ENCODE data around the gene OR12D2. TPM values are rescaled to one million over a fixed set of nuclear protein-coding genes. Genes with fewer than 3 reads are reported as not detected.
"Not testable (repeated sequence)": the region's sequence is repeated elsewhere in the genome, so short reads cannot be mapped to it uniquely, and the experiment has no call there.

Gene OR12D2
- total RNA-seq, 1 donor from 2014 or later, result not detected

- Histone ChIP-seq H3K9me3 (no peaks in the 10 kb centered on the region), H3K36me3 (no peaks in the 10 kb centered on the region), H3K27me3 (ENCODE audit: low read depth) (no peaks in the 10 kb centered on the region), H3K27ac (no peak overlapping the region), H3K4me3 (no peak overlapping the region), H3K4me1 (no peaks in the 10 kb centered on the region)
- DNase-seq (no peak), ATAC-seq (no peak)
- intact Hi-C loops (cut with DNase I), result no loop called here
- TF ChIP-seq, protein P1, sequence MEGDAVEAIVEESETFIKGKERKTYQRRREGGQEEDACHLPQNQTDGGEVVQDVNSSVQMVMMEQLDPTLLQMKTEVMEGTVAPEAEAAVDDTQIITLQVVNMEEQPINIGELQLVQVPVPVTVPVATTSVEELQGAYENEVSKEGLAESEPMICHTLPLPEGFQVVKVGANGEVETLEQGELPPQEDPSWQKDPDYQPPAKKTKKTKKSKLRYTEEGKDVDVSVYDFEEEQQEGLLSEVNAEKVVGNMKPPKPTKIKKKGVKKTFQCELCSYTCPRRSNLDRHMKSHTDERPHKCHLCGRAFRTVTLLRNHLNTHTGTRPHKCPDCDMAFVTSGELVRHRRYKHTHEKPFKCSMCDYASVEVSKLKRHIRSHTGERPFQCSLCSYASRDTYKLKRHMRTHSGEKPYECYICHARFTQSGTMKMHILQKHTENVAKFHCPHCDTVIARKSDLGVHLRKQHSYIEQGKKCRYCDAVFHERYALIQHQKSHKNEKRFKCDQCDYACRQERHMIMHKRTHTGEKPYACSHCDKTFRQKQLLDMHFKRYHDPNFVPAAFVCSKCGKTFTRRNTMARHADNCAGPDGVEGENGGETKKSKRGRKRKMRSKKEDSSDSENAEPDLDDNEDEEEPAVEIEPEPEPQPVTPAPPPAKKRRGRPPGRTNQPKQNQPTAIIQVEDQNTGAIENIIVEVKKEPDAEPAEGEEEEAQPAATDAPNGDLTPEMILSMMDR (IDR thresholded peaks at IDR 0.05), result no peak
These were observed 28.7 kb downstream of the OR12D2 start for GRCh38 chr6:29424168-29424567.

GRCh38 chr6:29424575-29424974 is 29.1 kb downstream of the OR12D2 start:
- Histone ChIP-seq H3K36me3 (no peaks in the 10 kb centered on the region), H3K4me1 (no peaks in the 10 kb centered on the region), H3K4me3 (no peak overlapping the region), H3K9me3 (no peaks in the 10 kb centered on the region), H3K27me3 (ENCODE audit: low read depth) (no peaks in the 10 kb centered on the region), H3K27ac (no peak overlapping the region)
- DNase-seq (no peak), ATAC-seq (no peak)
- TF ChIP-seq, protein P1 (IDR thresholded peaks at IDR 0.05), result no peak
- intact Hi-C loops (cut with DNase I), result no loop called here

- Histone ChIP-seq H3K4me1 (no peaks in the 10 kb centered on the region), H3K36me3 (no peaks in the 10 kb centered on the region), H3K27ac (no peak overlapping the region), H3K4me3 (no peak overlapping the region), H3K27me3 (ENCODE audit: low read depth) (no peaks in the 10 kb centered on the region), H3K9me3 (no peaks in the 10 kb centered on the region)
- ATAC-seq (no peak), DNase-seq (no peak)
- TF ChIP-seq, protein P1 (IDR thresholded peaks at IDR 0.05), result no peak
- intact Hi-C loops (cut with DNase I), result no loop called here
These were observed 29.6 kb downstream of the OR12D2 start for GRCh38 chr6:29425075-29425474.

DNA sequence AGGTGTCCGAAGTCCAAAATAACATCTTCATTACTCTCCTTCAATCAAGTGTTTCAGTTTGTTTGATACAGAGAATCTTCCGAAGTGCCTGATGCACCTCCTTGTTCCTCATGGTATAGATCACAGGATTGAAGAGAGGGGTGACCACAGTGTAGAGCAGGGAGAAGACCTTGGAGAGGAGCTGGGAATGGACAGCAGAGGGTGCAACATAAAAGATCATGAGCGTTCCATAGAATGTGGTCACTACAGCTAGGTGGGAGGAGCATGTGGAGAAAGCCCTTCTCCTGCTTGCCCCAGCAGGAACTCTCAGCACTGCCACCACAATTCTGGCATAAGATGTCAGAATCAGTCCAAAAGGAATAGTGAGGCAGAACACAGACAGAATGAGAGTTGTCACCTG is 31.2 kb downstream of the OR12D2 start:
- no peak overlapping the region for H3K27ac ChIP-seq
- no peaks in the 10 kb centered on the region for H3K9me3 ChIP-seq
- no peaks in the 10 kb centered on the region for H3K4me1 ChIP-seq
- no peak overlapping the region for H3K4me3 ChIP-seq
- no peaks in the 10 kb centered on the region for H3K27me3 ChIP-seq (ENCODE audit: low read depth)
- intact Hi-C loops (cut with DNase I), result no loop called here
- no peaks in the 10 kb centered on the region for H3K36me3 ChIP-seq
- ATAC-seq, result no peak
- TF ChIP-seq, protein P1 (IDR thresholded peaks at IDR 0.05), result no peak
- no peak for DNase-seq

- ATAC-seq; H3K36me3 ChIP-seq; H3K4me1 ChIP-seq; H3K4me3 ChIP-seq; H3K27ac ChIP-seq; DNase-seq; H3K9me3 ChIP-seq; intact Hi-C loops (cut with DNase I); H3K27me3 ChIP-seq (ENCODE audit: low read depth): not testable (repeated sequence)
These were observed 41.3 kb downstream of the OR12D2 start for GRCh38 chr6:29436730-29437129.

GRCh38 chr6:29439006-29439405 is 43.6 kb downstream of the OR12D2 start, which contains the start of gene OR10C1:
OR10C1 (plus strand) TSS chr6:29439306; CDS start chr6:29440016, 710 bp downstream.
- no peak for ATAC-seq
- Histone ChIP-seq H3K4me1 (no peaks in the 10 kb centered on the region), H3K4me3 (no peak within 1 kb of the TSS), H3K27ac (no peak within 1 kb of the TSS), H3K27me3 (ENCODE audit: low read depth) (peaks cover 5% of the 10 kb centered on the region), H3K36me3 (no peaks in the 10 kb centered on the region), H3K9me3 (no peaks in the 10 kb centered on the region)
- intact Hi-C loops (cut with DNase I), result no loop called here
- no peak for DNase-seq
- TF ChIP-seq, protein P1 (IDR thresholded peaks at IDR 0.05), result no peak
